Measurements from ENCODE around the gene SLC38A9. TPM values are rescaled to one million over a fixed set of nuclear protein-coding genes. Genes with fewer than 3 reads are reported as not detected.

SLC38A9 gene
- total RNA-seq, 1 donor from 2014 or later, result 52.7 TPM

DNA sequence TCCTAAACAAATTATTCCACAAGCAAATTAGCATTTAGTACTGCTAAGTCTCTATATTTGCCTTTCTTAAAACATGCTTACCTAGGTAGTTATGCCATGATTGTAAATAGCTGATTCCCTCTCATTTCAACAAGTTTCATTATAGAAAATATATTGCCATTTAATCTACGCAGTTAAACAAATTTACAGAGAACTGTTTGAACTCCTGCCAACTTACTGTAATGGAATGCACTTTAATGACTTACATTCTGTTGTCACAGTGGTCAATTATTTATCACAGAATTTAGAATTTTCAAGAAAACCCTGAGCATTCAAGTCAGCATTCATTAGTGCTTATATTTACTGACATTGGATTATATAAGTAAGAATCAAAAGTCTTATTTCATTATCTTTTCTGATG is 19.6 kb downstream of the SLC38A9 start:
- H3K27ac ChIP-seq (ENCODE audit: low read depth, low read length), result no peak overlapping the region
- no peaks in the 10 kb centered on the region for H3K36me3 ChIP-seq (ENCODE audit: control insufficient read depth in 3 of 3, insufficient read depth in 3 of 3, low read length in 3 of 3)

DNA sequence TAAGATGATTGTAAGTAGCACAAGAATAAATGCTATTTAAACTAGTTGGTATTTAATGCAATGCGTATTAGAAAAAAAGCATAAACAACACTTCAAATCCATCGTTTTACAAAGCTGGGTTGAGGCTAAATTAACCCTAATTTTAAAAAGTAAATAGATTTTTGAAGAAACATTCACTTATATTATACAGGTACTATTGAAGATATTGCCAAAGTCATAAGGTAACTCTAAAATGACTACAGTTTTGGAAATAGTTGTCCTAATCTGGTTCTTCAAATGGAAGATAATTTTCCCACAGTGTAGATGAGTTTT is 20.1 kb downstream of the SLC38A9 start:
- Histone ChIP-seq H3K9me3 (ENCODE audit: control insufficient read depth in 3 of 3, low read length in 3 of 3) (no peaks in the 10 kb centered on the region), H3K4me1 (ENCODE audit: control insufficient read depth in 3 of 3, insufficient read depth in 3 of 3, low read length in 3 of 3) (peaks cover 7 to 10% (median 9%) of the 10 kb centered on the region in 3 donors), H3K27ac (ENCODE audit: low read depth, low read length) (no peak overlapping the region), H3K9ac (ENCODE audit: low read depth in 1 of 3, low read length in 3 of 3) (no peak overlapping the region), H3K36me3 (ENCODE audit: control insufficient read depth in 3 of 3, insufficient read depth in 3 of 3, low read length in 3 of 3) (no peaks in the 10 kb centered on the region), H3K27me3 (ENCODE audit: control insufficient read depth in 3 of 3, insufficient read depth in 3 of 3, low read length in 3 of 3) (no peaks in the 10 kb centered on the region), H3K4me3 (ENCODE audit: low read length in 3 of 3) (no peak overlapping the region)

More for the DNA sequence above, 19.6 kb downstream of the SLC38A9 start:
- peaks cover 7 to 10% (median 9%) of the 10 kb centered on the region in 3 donors for H3K4me1 ChIP-seq (ENCODE audit: control insufficient read depth in 3 of 3, insufficient read depth in 3 of 3, low read length in 3 of 3)
- H3K9me3 ChIP-seq (ENCODE audit: control insufficient read depth in 3 of 3, low read length in 3 of 3), result no peaks in the 10 kb centered on the region
- no peak overlapping the region for H3K9ac ChIP-seq (ENCODE audit: low read depth in 1 of 3, low read length in 3 of 3)
- no peak overlapping the region for H3K4me3 ChIP-seq (ENCODE audit: low read length in 3 of 3)
- no peaks in the 10 kb centered on the region for H3K27me3 ChIP-seq (ENCODE audit: control insufficient read depth in 3 of 3, insufficient read depth in 3 of 3, low read length in 3 of 3)

DNA sequence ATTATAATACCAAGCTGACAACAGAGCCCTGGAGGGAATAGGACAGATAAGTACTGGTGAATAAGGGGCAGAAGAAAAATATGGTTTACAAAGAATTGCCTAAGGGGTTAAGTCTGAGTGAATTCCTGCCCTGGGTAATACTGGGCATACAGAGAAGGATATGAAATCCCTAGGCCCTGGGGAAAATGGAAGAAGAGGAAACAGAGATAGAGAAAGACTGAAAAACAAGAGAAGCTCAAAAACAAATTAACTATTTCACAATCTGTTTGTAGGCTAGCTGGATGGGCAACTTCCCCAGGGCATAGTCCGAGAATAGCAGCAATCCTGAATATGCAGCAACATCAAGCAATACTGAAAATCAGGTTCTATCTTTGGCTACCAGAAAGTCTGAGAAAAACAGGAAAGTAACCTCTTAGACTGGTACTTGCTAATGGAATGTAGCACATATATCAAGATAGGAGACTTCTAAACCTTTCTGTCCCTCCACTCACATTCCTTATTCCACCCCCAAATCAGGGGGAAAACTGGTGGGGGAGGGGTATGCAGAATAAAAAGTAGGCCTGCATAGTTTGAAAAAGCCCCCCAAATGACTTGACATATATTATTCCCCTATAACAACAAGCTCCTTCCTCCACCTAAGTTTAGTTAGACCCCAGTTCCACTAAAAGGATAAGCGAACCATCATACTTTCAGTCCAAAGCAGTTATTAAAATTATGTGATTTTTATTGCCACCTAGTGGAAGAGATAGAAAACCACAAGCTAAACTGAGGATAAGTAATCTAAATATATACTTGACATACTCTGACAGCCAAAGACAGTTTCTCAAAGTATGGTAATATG is 20.6 kb downstream of the SLC38A9 start:
- peak overlapping the region in 2 of 3 donors; percentile 17 to 57 for H3K4me3 ChIP-seq (ENCODE audit: low read length in 3 of 3)
- no peaks in the 10 kb centered on the region for H3K27me3 ChIP-seq (ENCODE audit: control insufficient read depth in 3 of 3, insufficient read depth in 3 of 3, low read length in 3 of 3)
- H3K36me3 ChIP-seq (ENCODE audit: control insufficient read depth in 3 of 3, insufficient read depth in 3 of 3, low read length in 3 of 3), result no peaks in the 10 kb centered on the region
- no peaks in the 10 kb centered on the region for H3K9me3 ChIP-seq (ENCODE audit: control insufficient read depth in 3 of 3, low read length in 3 of 3)
- peak overlapping the region in 2 of 3 donors; percentile 2 to 44 for H3K9ac ChIP-seq (ENCODE audit: low read depth in 1 of 3, low read length in 3 of 3)
- H3K27ac ChIP-seq (ENCODE audit: low read depth, low read length), result no peak overlapping the region
- H3K4me1 ChIP-seq (ENCODE audit: control insufficient read depth in 3 of 3, insufficient read depth in 3 of 3, low read length in 3 of 3), result peaks cover 7 to 10% (median 9%) of the 10 kb centered on the region in 3 donors

DNA sequence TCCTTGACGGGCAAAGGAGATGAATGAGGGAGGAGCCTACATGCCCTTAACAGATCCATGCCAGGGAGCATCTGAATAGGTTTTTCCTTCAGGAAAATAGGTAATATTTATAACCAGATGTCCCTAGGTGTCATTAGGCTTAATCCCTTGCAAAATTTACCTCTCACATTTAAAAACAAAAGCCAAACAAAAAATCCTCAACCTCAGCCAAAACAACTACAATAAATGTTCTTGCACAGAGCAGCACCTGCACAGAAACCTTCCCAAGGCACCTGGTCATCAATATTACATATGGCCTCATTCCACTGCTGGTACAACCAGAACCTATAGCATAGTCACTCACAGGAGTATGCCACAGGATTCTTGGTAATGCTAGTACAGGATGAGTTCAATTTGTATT is 30.1 kb downstream of the SLC38A9 start:
- no peaks in the 10 kb centered on the region for H3K9me3 ChIP-seq (ENCODE audit: control insufficient read depth in 3 of 3, low read length in 3 of 3)
- no peaks in the 10 kb centered on the region for H3K27me3 ChIP-seq (ENCODE audit: control insufficient read depth in 3 of 3, insufficient read depth in 3 of 3, low read length in 3 of 3)
- no peak overlapping the region for H3K27ac ChIP-seq (ENCODE audit: low read depth, low read length)
- peaks cover 0 to 8% (median 3%) of the 10 kb centered on the region in 3 donors for H3K4me1 ChIP-seq (ENCODE audit: control insufficient read depth in 3 of 3, insufficient read depth in 3 of 3, low read length in 3 of 3)
- no peak overlapping the region for H3K4me3 ChIP-seq (ENCODE audit: low read length in 3 of 3)
- H3K36me3 ChIP-seq (ENCODE audit: control insufficient read depth in 3 of 3, insufficient read depth in 3 of 3, low read length in 3 of 3), result no peaks in the 10 kb centered on the region
- H3K9ac ChIP-seq (ENCODE audit: low read depth in 1 of 3, low read length in 3 of 3), result no peak overlapping the region

DNA sequence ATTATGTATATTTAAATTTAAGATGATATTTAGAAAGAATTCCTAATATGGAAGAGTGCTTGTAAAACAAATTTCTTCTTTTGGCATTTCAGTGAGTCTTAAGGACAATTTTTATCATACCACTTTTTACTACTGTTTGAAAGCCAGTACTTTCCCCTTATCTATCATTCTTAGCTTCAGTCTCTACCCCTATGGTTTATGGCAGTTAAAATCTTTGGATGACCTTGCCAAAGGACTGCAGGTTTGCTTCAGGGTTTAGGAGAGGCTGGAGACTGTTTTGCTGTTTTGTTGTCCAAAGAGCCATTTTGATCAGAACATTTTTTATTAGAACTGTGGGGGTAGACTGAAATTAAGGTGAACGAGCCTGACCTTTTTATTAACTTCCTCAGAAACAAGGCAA is 30.8 kb downstream of the SLC38A9 start:
- no peaks in the 10 kb centered on the region for H3K9me3 ChIP-seq (ENCODE audit: control insufficient read depth in 3 of 3, low read length in 3 of 3)
- H3K4me1 ChIP-seq (ENCODE audit: control insufficient read depth in 3 of 3, insufficient read depth in 3 of 3, low read length in 3 of 3), result peaks cover 0 to 8% (median 3%) of the 10 kb centered on the region in 3 donors
- H3K36me3 ChIP-seq (ENCODE audit: control insufficient read depth in 3 of 3, insufficient read depth in 3 of 3, low read length in 3 of 3), result no peaks in the 10 kb centered on the region
- no peak overlapping the region for H3K27ac ChIP-seq (ENCODE audit: low read depth, low read length)
- no peak overlapping the region for H3K9ac ChIP-seq (ENCODE audit: low read depth in 1 of 3, low read length in 3 of 3)
- H3K4me3 ChIP-seq (ENCODE audit: low read length in 3 of 3), result no peak overlapping the region
- no peaks in the 10 kb centered on the region for H3K27me3 ChIP-seq (ENCODE audit: control insufficient read depth in 3 of 3, insufficient read depth in 3 of 3, low read length in 3 of 3)

DNA sequence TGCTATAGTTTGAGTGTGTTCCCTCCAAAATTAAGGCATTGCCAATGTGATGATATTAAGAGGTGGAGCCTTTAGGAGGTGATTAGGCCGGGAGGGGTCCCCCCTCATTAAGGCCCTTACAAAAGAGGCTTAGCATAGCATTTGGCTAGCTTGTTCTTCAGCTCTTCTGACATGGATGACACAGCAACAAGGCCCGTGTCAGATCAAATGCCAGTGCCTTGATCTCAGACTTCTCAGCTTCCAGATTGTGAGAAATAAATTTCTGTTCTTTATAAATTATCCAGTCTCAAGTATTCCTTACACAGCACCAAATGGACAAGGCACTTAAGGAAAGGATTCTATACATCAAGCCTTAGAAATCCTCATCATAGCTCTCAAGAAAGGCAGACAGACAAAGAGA is 31.8 kb downstream of the SLC38A9 start:
- Histone ChIP-seq H3K4me1 (ENCODE audit: control insufficient read depth in 3 of 3, insufficient read depth in 3 of 3, low read length in 3 of 3) (peaks cover 0 to 13% (median 3%) of the 10 kb centered on the region in 3 donors), H3K9ac (ENCODE audit: low read depth in 1 of 3, low read length in 3 of 3) (peak overlapping the region in 1 of 3 donors; percentile 7), H3K27me3 (ENCODE audit: control insufficient read depth in 3 of 3, insufficient read depth in 3 of 3, low read length in 3 of 3) (no peaks in the 10 kb centered on the region), H3K36me3 (ENCODE audit: control insufficient read depth in 3 of 3, insufficient read depth in 3 of 3, low read length in 3 of 3) (no peaks in the 10 kb centered on the region), H3K27ac (ENCODE audit: low read depth, low read length) (peak overlapping the region; percentile 12), H3K4me3 (ENCODE audit: low read length in 3 of 3) (peak overlapping the region in 1 of 3 donors; percentile 29), H3K9me3 (ENCODE audit: control insufficient read depth in 3 of 3, low read length in 3 of 3) (no peaks in the 10 kb centered on the region)

DNA sequence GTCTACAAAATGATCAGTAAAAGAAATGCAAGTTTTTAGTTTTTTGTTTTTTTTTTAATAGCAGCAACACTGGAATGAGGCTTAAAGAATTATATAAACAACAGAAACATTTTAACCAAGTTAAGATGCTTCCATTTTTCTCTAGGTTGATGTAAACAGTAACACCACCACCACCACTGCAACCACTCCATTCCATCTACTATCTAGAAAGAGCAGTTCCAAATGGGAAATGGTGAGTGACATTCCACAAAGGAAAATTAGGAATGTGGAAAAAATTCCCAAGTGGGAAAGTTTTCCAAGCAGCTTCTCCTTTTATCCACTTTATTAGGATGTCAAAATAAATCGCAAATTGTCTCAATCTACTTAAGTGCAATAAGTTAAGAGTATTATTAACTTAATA is 32.6 kb downstream of the SLC38A9 start:
- H3K4me1 ChIP-seq (ENCODE audit: control insufficient read depth in 3 of 3, insufficient read depth in 3 of 3, low read length in 3 of 3), result peaks cover 0 to 13% (median 3%) of the 10 kb centered on the region in 3 donors
- no peaks in the 10 kb centered on the region for H3K27me3 ChIP-seq (ENCODE audit: control insufficient read depth in 3 of 3, insufficient read depth in 3 of 3, low read length in 3 of 3)
- no peak overlapping the region for H3K9ac ChIP-seq (ENCODE audit: low read depth in 1 of 3, low read length in 3 of 3)
- no peak overlapping the region for H3K27ac ChIP-seq (ENCODE audit: low read depth, low read length)
- no peaks in the 10 kb centered on the region for H3K9me3 ChIP-seq (ENCODE audit: control insufficient read depth in 3 of 3, low read length in 3 of 3)
- H3K36me3 ChIP-seq (ENCODE audit: control insufficient read depth in 3 of 3, insufficient read depth in 3 of 3, low read length in 3 of 3), result no peaks in the 10 kb centered on the region
- no peak overlapping the region for H3K4me3 ChIP-seq (ENCODE audit: low read length in 3 of 3)

DNA sequence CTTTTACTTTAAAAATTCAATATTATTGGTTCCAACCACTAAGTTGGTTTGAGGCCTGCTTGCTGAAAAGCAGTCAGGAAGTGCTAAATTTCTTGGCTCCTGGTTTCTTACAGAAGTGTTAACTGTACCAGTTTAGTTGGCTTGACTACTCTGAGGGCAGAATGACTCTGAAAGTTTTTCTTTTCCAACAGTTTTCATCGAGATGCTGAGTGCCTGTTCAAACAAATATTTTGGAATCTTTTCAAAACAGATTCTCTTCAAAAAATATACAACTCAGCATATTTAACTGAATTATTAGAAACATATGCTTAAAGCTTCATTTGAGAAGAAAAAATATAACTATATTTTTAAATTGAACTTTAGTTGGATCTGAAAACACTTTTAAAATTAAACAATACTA is 37.0 kb downstream of the SLC38A9 start:
- Histone ChIP-seq H3K27ac (ENCODE audit: low read depth, low read length) (no peak overlapping the region), H3K4me3 (ENCODE audit: low read length in 3 of 3) (no peak overlapping the region), H3K27me3 (ENCODE audit: control insufficient read depth in 3 of 3, insufficient read depth in 3 of 3, low read length in 3 of 3) (no peaks in the 10 kb centered on the region), H3K4me1 (ENCODE audit: control insufficient read depth in 3 of 3, insufficient read depth in 3 of 3, low read length in 3 of 3) (peaks cover 0 to 7% (median under 1%) of the 10 kb centered on the region in 3 donors), H3K9ac (ENCODE audit: low read depth in 1 of 3, low read length in 3 of 3) (no peak overlapping the region), H3K36me3 (ENCODE audit: control insufficient read depth in 3 of 3, insufficient read depth in 3 of 3, low read length in 3 of 3) (no peaks in the 10 kb centered on the region), H3K9me3 (ENCODE audit: control insufficient read depth in 3 of 3, low read length in 3 of 3) (no peaks in the 10 kb centered on the region)

DNA sequence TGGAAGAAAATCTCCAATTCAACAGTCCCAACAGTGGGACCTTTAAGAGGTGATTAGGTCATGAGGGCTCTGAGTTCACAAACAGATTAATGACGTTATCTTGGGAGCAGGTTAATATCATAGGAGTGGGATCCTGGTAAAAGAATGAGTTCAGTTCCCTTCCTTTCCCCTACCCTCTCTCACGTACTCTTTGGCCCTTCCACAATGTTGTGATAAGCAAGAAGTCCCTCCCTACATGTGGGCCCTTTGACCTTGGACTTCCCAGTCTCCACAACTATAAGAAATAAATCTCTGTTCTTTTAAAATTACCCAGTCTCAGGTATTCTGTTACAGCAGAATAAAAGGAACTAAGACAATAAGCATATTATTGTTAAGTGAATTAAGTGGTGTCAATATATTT is 37.8 kb downstream of the SLC38A9 start:
- Histone ChIP-seq H3K9me3 (ENCODE audit: control insufficient read depth in 3 of 3, low read length in 3 of 3) (no peaks in the 10 kb centered on the region), H3K27me3 (ENCODE audit: control insufficient read depth in 3 of 3, insufficient read depth in 3 of 3, low read length in 3 of 3) (no peaks in the 10 kb centered on the region), H3K4me1 (ENCODE audit: control insufficient read depth in 3 of 3, insufficient read depth in 3 of 3, low read length in 3 of 3) (peaks cover 0 to 7% (median 0%) of the 10 kb centered on the region in 3 donors), H3K9ac (ENCODE audit: low read depth in 1 of 3, low read length in 3 of 3) (no peak overlapping the region), H3K4me3 (ENCODE audit: low read length in 3 of 3) (no peak overlapping the region), H3K27ac (ENCODE audit: low read depth, low read length) (no peak overlapping the region), H3K36me3 (ENCODE audit: control insufficient read depth in 3 of 3, insufficient read depth in 3 of 3, low read length in 3 of 3) (no peaks in the 10 kb centered on the region)

DNA sequence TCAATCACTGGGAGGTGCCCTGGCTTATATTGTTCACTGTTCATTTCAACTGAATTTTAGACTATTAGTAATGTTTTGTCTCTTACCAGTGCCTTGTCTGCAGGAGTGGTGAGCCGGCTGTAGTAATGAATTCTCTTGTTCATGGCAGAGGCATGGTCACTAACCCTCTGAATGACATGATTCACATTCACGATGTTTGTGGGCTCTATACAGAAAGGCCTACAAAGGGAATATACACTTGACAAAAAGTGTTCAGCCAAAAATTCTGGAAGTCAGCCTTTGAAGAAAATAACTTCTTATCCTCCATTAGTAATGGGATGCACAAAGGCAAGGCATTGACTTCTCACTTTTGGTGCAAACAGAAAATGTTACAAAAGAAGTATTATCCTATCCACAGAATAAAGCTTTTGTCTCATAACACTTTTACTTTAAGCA is 39.6 kb downstream of the SLC38A9 start:
- no peak overlapping the region for H3K9ac ChIP-seq (ENCODE audit: low read depth in 1 of 3, low read length in 3 of 3)
- no peak overlapping the region for H3K27ac ChIP-seq (ENCODE audit: low read depth, low read length)

More for the DNA sequence above, 39.6 kb downstream of the SLC38A9 start:
- Histone ChIP-seq H3K4me1 (ENCODE audit: control insufficient read depth in 3 of 3, insufficient read depth in 3 of 3, low read length in 3 of 3) (peaks cover 0 to 7% (median 0%) of the 10 kb centered on the region in 3 donors), H3K4me3 (ENCODE audit: low read length in 3 of 3) (no peak overlapping the region), H3K27me3 (ENCODE audit: control insufficient read depth in 3 of 3, insufficient read depth in 3 of 3, low read length in 3 of 3) (no peaks in the 10 kb centered on the region), H3K9me3 (ENCODE audit: control insufficient read depth in 3 of 3, low read length in 3 of 3) (no peaks in the 10 kb centered on the region), H3K36me3 (ENCODE audit: control insufficient read depth in 3 of 3, insufficient read depth in 3 of 3, low read length in 3 of 3) (peaks cover 0 to 3% (median 0%) of the 10 kb centered on the region in 3 donors)
